Activated CD8-positive, alpha-beta memory T cell treated with anti-CD3 and anti-CD28 coated beads, Interleukin-2, amount 50 U/mL, for 1 hour (primary cell): Measurements from ENCODE around the gene SRRM3.
"Not testable (repeated sequence)": the region's sequence is repeated elsewhere in the genome, so short reads cannot be mapped to it uniquely, and the experiment has no call there.

Source experiments
- DNase-seq: peaks from one replicate; pipeline ENCODE4 v3.0.0-alpha.2; 2020; ENCODE audit errors: extremely low read depth

The SRRM3 gene

DNA sequence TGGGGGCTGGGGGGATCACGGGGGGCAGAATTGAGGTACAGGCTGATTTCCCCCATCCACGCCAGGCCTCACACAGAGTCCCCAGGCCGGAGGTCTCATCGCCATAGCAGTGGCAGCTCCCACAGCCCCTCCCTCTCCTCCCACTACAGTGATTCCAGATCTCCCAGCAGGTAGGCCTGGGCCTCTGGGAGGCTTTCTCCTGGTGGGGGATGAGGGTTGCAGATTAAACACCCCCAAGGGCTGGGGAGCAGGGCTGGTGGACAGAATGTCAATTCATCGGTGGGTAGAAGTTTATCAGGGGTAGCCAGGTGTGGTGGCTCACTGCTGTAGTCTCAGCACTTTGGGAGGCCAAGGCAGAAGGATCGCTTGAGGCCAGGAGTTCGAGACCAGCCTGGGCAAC lies 63.6 kb downstream of the SRRM3 start:
- DNase-seq = no peak

- DNase-seq = no peak
These were observed 65.6 kb downstream of the SRRM3 start for GRCh38 chr7:76267107-76267893.

GRCh38 chr7:76267894-76268183 lies 66.1 kb downstream of the SRRM3 start:
- DNase-seq = no peak

GRCh38 chr7:76268376-76268775 lies 66.7 kb downstream of the SRRM3 start:
- no peak for DNase-seq

GRCh38 chr7:76269895-76270294 lies 68.2 kb downstream of the SRRM3 start:
- DNase-seq = no peak

DNA sequence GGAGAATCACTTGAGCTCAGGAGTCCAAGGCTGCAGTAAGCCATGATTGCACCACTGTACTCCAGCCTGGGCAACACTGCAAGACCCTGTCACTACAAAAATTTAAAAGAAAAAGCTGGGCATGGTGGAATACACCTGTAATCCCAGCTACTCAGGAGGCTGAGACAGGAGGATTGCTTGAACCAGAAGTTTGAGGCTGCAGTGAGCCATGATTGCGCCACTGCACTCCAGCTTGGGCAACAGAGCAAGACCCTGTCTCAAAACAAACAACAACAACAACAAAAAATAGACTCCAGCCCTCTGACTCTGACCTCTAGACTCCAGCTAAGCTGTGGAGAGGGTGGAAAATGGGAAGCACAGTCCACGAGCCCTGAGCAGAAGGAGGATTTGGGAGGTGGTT lies 69.7 kb downstream of the SRRM3 start:
- not testable (repeated sequence) for DNase-seq

DNA sequence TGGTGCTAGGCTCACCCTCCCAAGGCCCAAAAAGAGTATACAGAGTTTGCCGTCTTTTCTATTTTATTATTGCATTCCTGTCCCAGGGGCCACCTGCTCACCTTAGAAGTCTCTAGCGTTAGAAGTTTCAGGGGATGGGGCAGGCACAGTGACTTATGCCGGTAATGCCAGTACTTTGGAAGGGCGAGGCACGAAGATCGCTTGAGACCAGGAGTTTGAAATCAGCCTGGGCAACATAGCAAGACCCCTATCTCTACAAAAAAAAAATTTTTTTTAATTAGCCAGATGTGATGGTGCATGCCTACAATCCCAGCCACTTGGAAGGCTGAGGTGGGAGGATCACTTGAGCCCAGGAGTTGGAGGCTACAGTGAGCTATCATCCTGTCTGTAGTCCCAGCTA lies 70.4 kb downstream of the SRRM3 start:
- DNase-seq = no peak

GRCh38 chr7:76272851-76273497 lies 71.3 kb downstream of the SRRM3 start:
- DNase-seq = no peak

- no peak for DNase-seq
These were observed 71.8 kb downstream of the SRRM3 start for GRCh38 chr7:76273503-76273902.

GRCh38 chr7:76278540-76278939 lies 76.8 kb downstream of the SRRM3 start:
- DNase-seq = no peak

DNA sequence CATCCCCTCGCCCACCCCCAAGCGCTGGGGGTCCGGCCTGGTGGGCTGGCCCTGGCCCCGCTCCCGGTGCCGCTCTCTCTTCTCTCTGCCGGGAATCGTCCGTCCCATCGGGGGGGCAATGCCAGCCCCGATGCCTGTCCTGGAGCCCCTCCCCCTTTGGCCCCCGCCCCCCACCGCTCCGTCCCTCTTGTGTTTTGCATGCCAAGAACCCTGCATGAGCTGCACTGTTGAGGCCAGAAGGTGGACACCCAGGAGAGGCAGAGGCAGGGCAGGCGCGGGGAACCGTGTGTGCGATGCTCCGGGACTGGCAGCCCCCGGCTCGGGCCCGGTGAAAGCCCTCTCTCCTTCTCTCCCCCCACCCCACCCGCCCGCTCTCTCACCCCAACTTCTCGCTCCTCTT lies 78.7 kb downstream of the SRRM3 start:
- DNase-seq = no peak

DNA sequence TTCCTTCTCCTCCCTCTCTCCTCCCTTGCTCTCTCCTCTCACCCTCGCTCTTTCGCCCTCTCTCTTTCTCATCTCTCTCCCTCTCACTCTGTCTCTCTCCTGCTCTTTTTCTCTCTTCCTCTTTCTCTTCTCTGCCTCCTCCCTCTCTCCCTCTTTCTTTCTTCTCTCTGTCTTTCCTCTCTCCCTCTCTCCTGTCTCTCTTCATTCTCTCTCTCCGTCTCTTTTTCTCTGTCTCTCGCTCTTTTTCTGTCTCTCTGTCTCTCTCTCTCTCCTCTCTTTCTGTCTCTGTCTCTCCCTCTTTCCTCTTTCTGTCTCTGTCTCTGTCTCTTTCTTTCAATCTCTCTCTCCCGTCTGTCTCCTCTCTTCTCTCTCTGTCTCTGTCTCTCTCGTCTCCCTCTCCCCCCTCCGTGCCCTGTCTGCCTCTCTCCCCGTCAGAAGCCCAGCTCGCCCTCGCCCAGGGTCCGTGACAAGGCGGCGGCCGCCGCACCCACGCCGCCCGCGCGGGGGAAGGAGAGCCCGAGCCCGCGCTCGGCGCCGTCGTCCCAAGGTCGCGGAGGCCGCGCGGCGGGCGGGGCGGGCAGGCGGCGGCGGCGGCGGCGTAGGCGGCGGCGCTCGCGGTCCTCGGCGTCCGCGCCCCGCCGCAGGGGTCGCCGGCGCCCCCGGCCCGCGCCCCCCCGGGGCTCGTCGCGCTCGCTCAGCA lies 79.5 kb downstream of the SRRM3 start:
- DNase-seq = no peak

DNA sequence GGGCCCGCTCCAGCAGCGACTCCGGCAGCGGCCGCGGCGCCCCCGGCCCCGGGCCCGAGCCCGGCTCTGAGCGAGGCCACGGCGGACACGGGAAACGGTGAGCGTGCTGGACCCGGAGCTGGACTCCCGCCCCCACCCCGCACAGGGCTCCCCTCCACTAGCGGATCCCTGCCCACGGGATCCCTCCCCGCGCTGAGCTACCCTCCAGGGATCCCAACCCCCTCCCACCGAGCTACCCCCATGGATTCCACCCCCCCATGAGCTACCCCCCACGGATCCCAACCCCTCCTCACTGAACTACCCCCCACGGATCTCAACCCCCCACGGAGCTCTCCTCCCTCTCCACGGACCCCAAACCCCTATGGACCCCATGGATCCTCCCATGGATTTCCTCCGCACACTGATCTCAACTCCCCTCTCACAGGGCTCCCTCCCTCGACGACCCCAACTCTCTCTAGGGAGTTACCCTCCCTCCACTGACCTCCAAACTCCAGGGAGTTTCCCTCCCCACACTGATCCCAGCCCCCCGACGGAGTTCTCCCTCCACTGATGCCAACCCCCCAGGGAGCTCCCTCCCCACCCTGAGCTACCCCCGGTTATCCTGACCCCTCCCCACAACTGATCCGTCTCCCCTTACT lies 80.1 kb downstream of the SRRM3 start:
- no peak for DNase-seq

DNA sequence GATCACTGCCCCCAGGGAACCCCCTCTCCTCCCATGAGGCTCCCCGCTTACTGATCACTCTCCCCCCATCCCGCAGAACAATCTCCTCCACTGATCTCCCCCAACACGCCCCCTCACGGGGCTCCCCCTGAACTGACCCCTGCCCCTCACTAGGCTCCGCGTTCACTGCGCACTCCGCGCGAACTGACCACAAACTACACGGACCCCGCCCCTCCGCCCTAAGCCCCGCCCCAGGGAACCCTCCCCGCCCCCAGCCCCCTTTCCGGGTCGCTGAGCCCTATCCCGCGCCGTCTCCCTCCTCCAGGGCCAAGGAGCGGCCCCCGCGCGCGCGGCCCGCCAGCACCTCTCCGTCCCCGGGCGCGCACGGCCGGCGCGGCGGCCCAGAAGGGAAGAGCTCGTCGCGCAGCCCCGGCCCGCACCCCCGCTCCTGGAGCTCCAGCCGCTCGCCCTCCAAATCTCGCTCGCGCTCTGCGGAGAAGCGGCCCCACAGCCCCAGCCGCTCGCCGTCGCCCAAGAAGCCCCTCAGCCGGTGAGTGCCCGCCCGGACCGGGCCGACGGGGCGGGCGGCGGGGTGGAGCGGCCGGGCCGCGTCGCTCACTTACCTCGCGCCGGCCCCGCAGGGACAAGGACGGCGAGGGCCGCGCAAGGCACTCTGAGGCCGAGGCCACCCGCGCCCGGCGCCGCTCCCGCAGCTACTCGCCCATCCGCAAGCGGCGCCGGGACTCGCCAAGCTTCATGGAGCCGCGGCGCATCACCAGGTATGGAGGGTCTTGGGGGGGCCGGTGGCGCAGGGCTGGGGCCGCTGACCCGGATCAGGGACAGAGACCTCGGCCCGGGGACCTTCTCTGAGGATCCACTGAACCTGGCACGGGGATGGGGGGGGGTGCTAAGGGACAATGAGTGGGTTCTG lies 80.9 kb downstream of the SRRM3 start:
- no peak for DNase-seq

GRCh38 chr7:76283254-76284159 lies 81.8 kb downstream of the SRRM3 start:
- DNase-seq = no peak

DNA sequence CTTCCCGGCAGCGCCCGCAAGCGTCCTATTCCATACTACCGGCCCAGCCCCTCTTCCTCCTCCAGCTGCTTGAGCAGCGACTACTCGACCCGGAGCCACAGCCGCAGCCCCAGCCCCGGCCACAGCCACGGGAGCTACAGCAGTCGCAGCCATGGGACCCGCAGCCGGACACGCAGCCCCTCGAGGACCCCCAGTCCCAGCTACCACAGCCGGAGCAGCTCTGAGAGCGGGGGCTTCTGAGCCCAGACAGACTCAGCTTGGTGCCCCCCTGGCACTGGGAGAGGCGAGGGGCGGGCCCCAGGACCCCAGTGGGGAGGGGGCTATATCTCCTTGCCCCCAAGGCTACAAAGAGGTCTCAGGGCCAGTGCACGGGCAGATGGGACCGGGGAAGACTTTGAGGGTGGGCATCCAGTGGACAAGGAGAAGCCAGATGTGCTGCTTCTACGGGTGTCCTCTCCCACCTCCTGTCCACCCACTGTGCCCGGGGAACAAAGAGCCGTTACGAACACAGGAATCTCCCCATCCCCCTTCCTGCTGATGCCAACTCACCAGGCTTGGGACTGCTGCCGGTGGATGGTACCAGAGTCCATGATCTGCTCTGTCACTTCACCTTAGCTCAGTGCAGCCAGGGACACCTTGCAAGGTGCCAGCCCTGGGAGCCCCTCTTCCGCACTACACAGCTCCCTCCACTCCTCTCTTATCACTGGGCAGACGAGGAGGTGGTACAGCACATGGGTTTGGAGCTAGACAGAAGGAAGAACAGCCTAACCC lies 84.1 kb downstream of the SRRM3 start:
- DNase-seq = no peak

GRCh38 chr7:76286842-76287403 lies 85.2 kb downstream of the SRRM3 start:
- DNase-seq = no peak

DNA sequence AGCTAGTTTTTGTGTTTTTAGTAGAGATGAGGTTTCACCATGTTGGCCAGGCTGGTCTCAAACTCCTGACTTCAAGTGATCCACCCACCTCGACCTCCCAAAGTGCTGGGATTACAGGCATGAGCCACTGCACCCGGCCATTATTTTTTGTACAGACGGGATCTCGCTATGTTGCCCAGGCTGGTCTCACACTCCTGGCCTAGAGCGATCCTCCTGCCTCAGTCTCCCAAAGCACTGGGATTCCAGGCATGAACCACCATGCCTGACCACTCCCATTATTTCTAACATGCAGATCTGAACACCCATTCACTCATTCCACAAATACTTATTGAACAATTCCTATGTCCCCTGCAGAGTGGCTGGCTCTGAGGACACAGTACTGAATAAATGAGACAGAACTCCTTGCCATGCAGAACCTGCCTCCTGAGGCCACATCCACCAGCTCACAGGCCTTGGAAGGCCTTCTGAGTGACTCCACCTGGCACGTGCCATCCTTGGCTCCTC lies 89.2 kb downstream of the SRRM3 start:
- DNase-seq = not testable (repeated sequence)
